Fibroblast of peridontal ligament (primary cell): ENCODE data around the gene DAND5.

Experiments used
- DNase-seq: peaks from one replicate; pipeline ENCODE4 v3.0.0-alpha.2; 2010; ENCODE audit errors: extremely low read depth

DAND5 gene

GRCh38 chr19:12994701-12995595 is 25.6 kb downstream of the DAND5 start, which contains the start of gene NFIX:
Gene NFIX (plus strand): TSS chr19:12995475. CDS start chr19:12995838, 363 bp downstream.
- DNase-seq: peak; percentile 52

- no peak for DNase-seq
Measured at GRCh38 chr19:12995596-12996405, 26.4 kb downstream of the DAND5 start.

DNA sequence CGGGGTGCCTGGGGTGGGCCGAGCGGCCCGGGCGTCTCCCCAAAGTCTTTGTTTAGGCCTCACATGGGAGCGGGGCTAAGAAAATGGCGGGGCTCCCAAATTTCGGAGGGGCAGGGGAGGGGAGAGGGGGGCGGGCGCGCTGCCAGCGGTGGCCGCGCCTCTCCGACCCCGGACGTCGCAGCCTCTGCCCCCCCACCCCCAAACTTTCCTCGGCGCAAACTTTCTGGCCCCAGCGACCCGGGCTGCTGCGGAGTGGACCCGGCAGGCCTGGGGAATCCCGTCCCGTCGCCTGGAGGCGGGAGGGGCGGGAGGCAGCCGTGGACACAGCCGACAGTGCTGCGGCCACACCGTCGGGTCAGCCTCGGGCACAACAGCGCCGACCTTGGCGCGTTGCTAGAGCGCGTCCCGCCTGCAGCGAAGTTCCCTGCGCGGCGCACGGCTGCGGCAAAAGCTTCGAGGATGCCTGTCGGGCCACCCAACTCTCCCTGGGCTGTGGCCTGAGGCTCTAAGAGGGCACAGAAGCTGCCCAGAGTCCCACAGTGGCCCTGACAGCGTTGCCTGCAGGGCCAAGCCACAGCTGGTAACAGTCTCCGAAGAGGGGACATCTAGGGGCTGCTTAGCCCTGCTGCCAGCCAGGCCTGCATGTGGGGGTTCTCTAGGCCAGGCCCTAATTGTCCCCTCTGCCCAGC is 27.2 kb downstream of the DAND5 start:
- peak; percentile 33 for DNase-seq

- DNase-seq: no peak
Measured at GRCh38 chr19:12997179-12997966, 28.0 kb downstream of the DAND5 start.

GRCh38 chr19:12997967-12998940 is 28.9 kb downstream of the DAND5 start:
- no peak for DNase-seq

DNA sequence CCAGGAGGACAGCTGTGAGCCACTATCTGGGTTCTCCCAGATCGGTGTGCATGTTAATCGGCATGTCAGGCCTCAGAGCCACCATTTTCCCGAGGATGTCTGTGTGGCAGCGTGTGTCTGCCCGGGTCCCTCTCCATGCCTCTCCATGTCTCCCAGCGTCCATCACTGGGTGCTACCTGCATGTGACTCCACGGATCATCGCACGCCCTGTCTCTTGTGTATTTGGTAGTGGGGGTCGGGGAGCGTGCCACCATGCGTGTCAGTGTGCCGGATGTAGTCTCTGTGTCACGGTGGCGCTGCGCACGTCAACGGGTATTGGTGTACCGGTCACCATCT is 31.8 kb downstream of the DAND5 start:
- DNase-seq: no peak

- no peak for DNase-seq
Measured at GRCh38 chr19:13001502-13002165, 32.3 kb downstream of the DAND5 start.

DNA sequence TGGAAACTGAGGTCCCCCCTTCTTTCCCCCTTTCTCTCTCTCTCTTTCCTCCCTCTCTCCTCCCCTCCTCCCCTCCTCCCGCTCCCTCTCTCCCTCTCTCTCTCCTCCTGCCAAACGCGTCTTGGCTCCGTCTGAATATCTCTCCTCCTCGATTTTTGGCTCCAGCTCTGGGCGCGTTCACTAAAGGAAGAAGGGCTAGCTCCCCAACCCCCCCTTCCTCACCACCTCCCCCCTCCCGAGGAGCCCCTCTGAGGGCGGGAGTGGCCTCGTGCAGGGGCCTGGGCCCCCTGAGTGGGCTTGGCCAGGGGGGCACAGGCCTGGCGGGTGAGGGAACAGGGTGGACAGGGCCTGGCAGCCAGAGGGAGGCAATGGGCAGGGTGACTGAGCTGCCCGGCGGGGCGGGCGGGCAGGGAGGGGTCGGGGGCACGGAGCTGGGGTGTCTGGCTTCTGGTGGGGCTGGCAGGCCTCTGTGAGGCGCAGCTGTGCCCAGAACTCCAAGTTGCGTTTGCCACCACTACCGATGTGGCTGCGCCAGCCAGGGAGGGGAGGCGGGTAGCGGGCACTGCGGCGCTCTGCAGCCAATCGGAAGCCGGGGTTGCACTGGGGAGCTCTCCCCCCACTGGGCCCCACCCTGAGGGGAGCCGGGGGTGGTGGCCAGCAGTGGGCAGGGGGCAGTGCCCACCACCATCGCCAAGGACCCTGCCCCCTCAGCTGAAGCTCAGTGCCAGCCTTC is 33.0 kb downstream of the DAND5 start:
- DNase-seq: no peak

DNA sequence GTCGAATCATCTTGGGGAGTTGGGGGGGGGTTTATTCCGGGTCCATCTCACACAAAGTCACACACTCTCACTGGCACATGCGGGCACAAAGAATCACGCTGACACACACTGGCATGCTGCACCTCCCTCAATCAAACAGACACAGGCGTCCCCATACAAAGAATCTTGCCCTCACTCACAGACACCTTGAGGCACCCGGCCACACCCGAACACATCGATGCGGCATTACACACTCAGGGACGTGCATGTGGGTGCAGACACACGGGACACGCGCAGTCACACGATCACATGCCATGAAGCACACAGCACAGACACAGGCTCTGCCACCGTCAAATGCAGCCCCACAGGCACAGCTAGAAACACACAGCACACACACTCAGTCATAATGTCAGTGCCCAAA is 33.7 kb downstream of the DAND5 start:
- DNase-seq: no peak

DNA sequence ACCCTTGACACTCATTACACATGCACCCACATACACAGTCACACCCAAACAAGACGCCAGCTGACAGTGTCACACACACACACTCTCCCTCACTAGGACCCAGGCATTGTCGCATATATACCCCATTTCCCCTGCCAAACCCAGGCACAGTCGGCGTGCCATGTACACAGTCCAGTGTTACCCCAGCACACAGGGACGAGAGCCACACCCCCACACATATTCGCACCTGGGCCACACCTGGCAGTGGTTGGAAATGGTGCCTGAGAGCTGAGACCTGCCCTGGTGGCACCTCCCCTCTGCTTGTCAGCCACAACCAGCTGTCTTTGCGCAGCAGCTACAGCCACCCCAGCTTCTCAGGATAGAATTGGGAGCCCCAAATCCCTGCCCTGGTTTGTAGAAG is 34.9 kb downstream of the DAND5 start:
- no peak for DNase-seq

DNA sequence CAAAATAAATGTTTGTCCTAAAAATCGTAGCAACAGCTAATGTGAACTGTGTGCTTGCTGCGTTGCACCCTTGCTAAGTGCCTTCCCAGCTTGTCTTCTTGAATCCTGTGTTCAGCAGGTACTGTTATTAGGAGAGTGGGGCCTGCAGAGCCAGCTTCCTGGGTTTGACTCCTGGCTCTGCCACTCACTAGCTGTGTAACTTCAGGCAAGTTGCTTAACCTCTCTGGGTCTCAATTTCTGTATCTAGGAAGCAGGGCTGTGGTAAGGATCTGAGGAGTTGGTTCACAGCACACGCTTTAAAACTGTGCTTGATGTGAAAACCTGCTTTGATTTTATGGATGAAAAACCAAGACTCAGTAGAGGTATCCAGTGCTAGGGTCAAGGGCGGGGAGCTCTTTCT is 35.9 kb downstream of the DAND5 start:
- DNase-seq: no peak

- no peak for DNase-seq
Measured at GRCh38 chr19:13005861-13006370, 36.5 kb downstream of the DAND5 start.

DNA sequence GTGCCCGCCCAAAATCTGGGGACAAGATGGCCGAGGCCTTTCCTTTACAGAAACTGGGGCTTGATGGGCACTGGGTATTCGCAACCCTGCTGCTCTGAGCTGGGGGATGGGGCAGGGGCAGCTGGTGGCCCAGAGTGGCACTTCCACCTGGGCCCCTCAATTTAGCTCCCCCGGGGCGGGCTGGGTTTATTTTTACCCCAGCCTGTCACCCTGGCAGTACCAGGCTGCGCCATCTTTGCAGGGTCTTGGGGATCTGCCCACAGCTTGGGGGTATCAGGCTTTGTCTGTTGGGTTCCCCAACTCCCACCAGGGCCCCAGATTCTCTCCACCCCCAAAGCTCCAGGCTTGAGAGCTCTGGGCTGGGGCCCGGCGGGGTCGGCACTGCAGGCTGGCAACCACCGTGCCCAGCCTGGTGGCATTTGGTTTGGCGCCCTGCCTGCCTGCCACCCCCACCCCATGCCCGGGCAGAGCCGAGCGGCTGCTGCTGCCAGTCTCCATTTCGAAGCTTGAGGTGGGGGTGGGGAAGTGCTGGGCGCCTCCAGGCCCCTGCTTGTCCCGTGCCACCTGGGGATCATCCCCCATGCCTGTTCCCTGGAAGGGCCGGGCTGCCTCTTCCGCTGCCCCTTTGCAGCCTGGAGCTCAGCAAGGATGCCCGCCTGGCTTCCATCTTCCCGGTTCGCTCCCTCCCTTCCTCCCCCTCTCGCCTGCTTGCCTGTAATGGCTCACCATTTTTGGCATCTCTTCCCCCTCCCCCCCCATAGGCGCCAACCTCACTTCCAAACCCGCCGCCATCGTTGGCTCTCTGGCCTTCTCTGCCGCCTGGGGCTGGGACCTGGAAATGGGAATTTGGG is 37.3 kb downstream of the DAND5 start:
- no peak for DNase-seq

DNA sequence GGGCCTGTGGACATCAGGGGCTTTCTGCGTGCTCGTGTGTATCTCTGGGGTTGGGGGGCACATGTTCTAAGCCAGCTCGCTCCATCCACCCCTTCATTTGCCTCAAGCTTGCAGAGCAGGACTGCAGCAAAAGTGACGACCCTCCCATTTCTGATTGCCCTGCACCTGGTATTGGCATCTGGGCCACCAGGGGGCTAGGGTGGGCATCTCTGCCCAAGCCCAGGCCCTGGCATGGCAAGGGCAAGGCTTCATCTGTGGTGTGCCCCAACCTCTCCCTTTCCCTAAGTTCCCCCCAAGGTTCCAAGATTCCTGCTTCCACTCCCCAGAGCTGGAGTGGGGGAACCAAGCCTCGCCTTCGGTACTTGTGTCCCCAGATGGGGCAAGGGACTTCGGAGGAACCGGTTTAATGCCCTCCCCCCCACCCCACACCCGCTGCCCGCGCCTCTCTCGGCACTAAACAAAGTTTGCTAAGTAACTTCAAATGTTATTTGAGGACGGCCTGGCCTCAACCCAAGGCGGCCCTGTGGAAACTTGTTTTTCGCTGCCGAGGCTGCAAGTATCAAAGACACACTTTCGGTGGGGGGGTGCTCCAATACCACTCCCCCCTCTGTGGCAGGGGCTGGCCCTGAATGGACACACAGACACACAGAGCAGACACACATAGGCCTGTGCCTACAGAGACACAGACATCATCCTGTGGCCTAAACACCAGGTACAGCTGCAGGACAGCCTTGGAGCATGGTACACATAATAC is 38.1 kb downstream of the DAND5 start:
- no peak for DNase-seq

GRCh38 chr19:13008926-13009787 is 39.8 kb downstream of the DAND5 start:
- DNase-seq: no peak
